Neural crest cell (in vitro differentiated cells): ENCODE measurements around the gene MPO. TPM values are rescaled to one million over a fixed set of nuclear protein-coding genes. Genes with fewer than 3 reads are reported as not detected.

Source experiments
- DNase-seq: peaks from one replicate; pipeline ENCODE4 v3.0.0; 2021; ENCODE audit warnings: low read depth, mixed read lengths, low spot score
- H3K27ac Mint-ChIP-seq: one replicate; pipeline ENCODE4 v1.8.0; 2021; ENCODE audit warnings: mild to moderate bottlenecking, mixed read lengths; ENCODE audit not compliant: unreplicated experiment
- H3K27me3 Mint-ChIP-seq: 2 replicates; pipeline ENCODE4 v1.8.0; 2021; ENCODE audit warnings: low read depth, mild to moderate bottlenecking, mixed read lengths
- H3K36me3 Mint-ChIP-seq: 2 replicates; pipeline ENCODE4 v1.8.0; 2021; ENCODE audit warnings: low read depth, mild to moderate bottlenecking, mixed read lengths
- H3K4me1 Mint-ChIP-seq: 2 replicates; pipeline ENCODE4 v1.8.0; 2021; ENCODE audit warnings: mixed read lengths
- H3K4me3 Mint-ChIP-seq: one replicate; pipeline ENCODE4 v1.8.0; 2021; ENCODE audit warnings: mild to moderate bottlenecking, mixed read lengths
- H3K9me3 Mint-ChIP-seq: 2 replicates; pipeline ENCODE4 v1.8.0; 2021; ENCODE audit warnings: mixed read lengths
- CTCF ChIP-seq: fragments of 200-600 bp; sonication (generic); conservative IDR thresholded peaks from 2 replicates; pipeline ENCODE4 v1.5.0; 2021; ENCODE audit warnings: antibody characterized with exemption, mild to moderate bottlenecking
- total RNA-seq: library from RNA; stranded (reverse); gene quantifications from 2 replicates; pipeline ENCODE4 v1.2.1, GENCODE V29; 2021

The MPO gene
- total RNA-seq, 1 donor from 2014 or later = not detected

- H3K9me3 Mint-ChIP-seq = no peaks in the 10 kb centered on the region
- H3K27me3 Mint-ChIP-seq = peaks cover 10% of the 10 kb centered on the region
- no peaks in the 10 kb centered on the region for H3K36me3 Mint-ChIP-seq
- no peak overlapping the region for H3K4me3 Mint-ChIP-seq
- no peaks in the 10 kb centered on the region for H3K4me1 Mint-ChIP-seq
- H3K27ac Mint-ChIP-seq = no peak overlapping the region
- TF ChIP-seq CTCF = no peak
- DNase-seq = no peak
These were observed 4.7 kb upstream of the MPO start for GRCh38 chr17:58285422-58285810.

- no peak overlapping the region for H3K4me3 Mint-ChIP-seq
These were observed 4.1 kb upstream of the MPO start for GRCh38 chr17:58284613-58285421.

GRCh38 chr17:58283674-58284612 lies 3.2 kb upstream of the MPO start:
- Mint-ChIP-seq H3K36me3 (no peaks in the 10 kb centered on the region), H3K27ac (no peak overlapping the region), H3K4me1 (no peaks in the 10 kb centered on the region), H3K27me3 (peaks cover 10% of the 10 kb centered on the region), H3K4me3 (no peak overlapping the region), H3K9me3 (no peaks in the 10 kb centered on the region)
- TF ChIP-seq CTCF = no peak
- DNase-seq = no peak

More at GRCh38 chr17:58284613-58285421, 4.1 kb upstream of the MPO start:
- no peak for TF ChIP-seq CTCF
- H3K36me3 Mint-ChIP-seq = no peaks in the 10 kb centered on the region
- DNase-seq = no peak
- H3K9me3 Mint-ChIP-seq = no peaks in the 10 kb centered on the region
- H3K27me3 Mint-ChIP-seq = peaks cover 10% of the 10 kb centered on the region
- H3K4me1 Mint-ChIP-seq = no peaks in the 10 kb centered on the region
- no peak overlapping the region for H3K27ac Mint-ChIP-seq

GRCh38 chr17:58282442-58282841 lies 1.7 kb upstream of the MPO start:
- Mint-ChIP-seq H3K4me3 (no peak overlapping the region), H3K36me3 (no peaks in the 10 kb centered on the region), H3K4me1 (no peaks in the 10 kb centered on the region), H3K27me3 (peaks cover 10% of the 10 kb centered on the region), H3K9me3 (no peaks in the 10 kb centered on the region), H3K27ac (no peak overlapping the region)
- DNase-seq = no peak
- no peak for TF ChIP-seq CTCF

GRCh38 chr17:58281511-58282011 lies 826 bp upstream of the MPO start:
- no peak for TF ChIP-seq CTCF
- Mint-ChIP-seq H3K4me3 (no peak overlapping the region), H3K4me1 (no peaks in the 10 kb centered on the region), H3K9me3 (no peaks in the 10 kb centered on the region), H3K36me3 (no peaks in the 10 kb centered on the region), H3K27me3 (peaks cover 10% of the 10 kb centered on the region), H3K27ac (no peak overlapping the region)
- no peak for DNase-seq
